Naive B cell (primary cell): Measurements from ENCODE around the gene TLE1. TPM values are rescaled to one million over a fixed set of nuclear protein-coding genes. Genes with fewer than 3 reads are reported as not detected.
A peak's percentile ranks its signal among the peaks of the same experiment; 100 is the strongest.
"Not testable (repeated sequence)": the region's sequence is repeated elsewhere in the genome, so short reads cannot be mapped to it uniquely, and the experiment has no call there.

ENCODE experiments used
- ATAC-seq, 2 donors: fragments of 150-1000 bp; cut with Tn5 transposase; 2 replicates each; pipeline ENCODE4 v1.10.0; 2021; ENCODE audit warnings: low read depth in 2 of 2, mild to moderate bottlenecking in 2 of 2, moderate library complexity in 2 of 2
- DNase-seq: peaks from one replicate; pipeline ENCODE4 v3.0.0; 2022
- H3K27ac Mint-ChIP-seq, 6 donors: one replicate each; pipeline ENCODE4 v1.8.0; 2020 to 2022; ENCODE audit warnings: mild to moderate bottlenecking in 6 of 6, mixed read lengths in 6 of 6, moderate library complexity in 5 of 6, inconsistent platforms in 2 of 6
- H3K27me3 Mint-ChIP-seq, 3 donors: one replicate each; pipeline ENCODE4 v1.8.0; 2021 to 2022; ENCODE audit warnings: mixed read lengths in 3 of 3, mild to moderate bottlenecking in 1 of 3
- H3K36me3 Mint-ChIP-seq, 2 donors: one replicate each; pipeline ENCODE4 v1.8.0; 2020 to 2022; ENCODE audit warnings: mixed read lengths in 2 of 2, inconsistent platforms in 1 of 2, mild to moderate bottlenecking in 1 of 2
- H3K4me1 Mint-ChIP-seq, 3 donors: one replicate each; pipeline ENCODE4 v1.8.0; 2020 to 2022; ENCODE audit warnings: mixed read lengths in 3 of 3, inconsistent platforms in 1 of 3, mild to moderate bottlenecking in 1 of 3, moderate library complexity in 1 of 3
- H3K4me3 Mint-ChIP-seq, 8 donors: one replicate each; pipeline ENCODE4 v1.8.0; 2020 to 2022; ENCODE audit warnings: mild to moderate bottlenecking in 8 of 8, mixed read lengths in 8 of 8, moderate library complexity in 8 of 8, inconsistent platforms in 2 of 8
- H3K9me3 Mint-ChIP-seq, 7 donors: one replicate each; pipeline ENCODE4 v1.8.0; 2020 to 2022; ENCODE audit warnings: mixed read lengths in 7 of 7, mild to moderate bottlenecking in 5 of 7, inconsistent platforms in 2 of 7, moderate library complexity in 1 of 7
- polyA plus RNA-seq, 6 donors: library from polyadenylated mRNA; unstranded; fragments of 300-500 nt; fragmentation: Illumina TruSeq; gene quantifications; one replicate each; pipeline ENCODE4 v1.2.3, GENCODE V29; 2021; ENCODE audit warnings: low read depth in 6 of 6

TLE1 gene
- polyA plus RNA-seq, 6 donors from 2014 or later: 86.2 to 241 (median 152) TPM

DNA sequence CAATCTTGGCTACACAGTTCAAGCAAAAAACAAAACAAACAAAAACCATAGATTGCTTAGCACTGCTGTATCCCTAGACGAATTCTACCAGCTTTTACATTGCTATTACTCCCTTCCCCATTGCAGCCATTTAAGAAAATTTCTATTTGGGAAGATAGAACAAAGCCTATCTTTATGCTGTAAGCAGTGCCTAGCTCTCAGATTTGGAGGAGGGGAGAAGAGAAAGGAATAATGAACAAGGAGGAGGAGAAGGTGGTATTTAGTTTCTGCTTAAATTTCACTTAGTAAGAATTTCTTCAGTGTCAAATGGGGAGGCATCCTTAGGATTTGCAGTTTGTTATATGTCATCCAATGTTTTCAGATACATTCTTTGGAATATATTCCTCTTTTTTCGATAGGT, 16.2 kb upstream of the TLE1 start:
- no peak overlapping the region for H3K4me3 Mint-ChIP-seq
- no peaks in the 10 kb centered on the region for H3K27me3 Mint-ChIP-seq
- H3K27ac Mint-ChIP-seq: no peak overlapping the region
- no peak for DNase-seq
- no peak for ATAC-seq
- no peaks in the 10 kb centered on the region for H3K9me3 Mint-ChIP-seq
- H3K36me3 Mint-ChIP-seq: no peaks in the 10 kb centered on the region
- peaks cover 0 to 8% (median 0%) of the 10 kb centered on the region in 3 donors for H3K4me1 Mint-ChIP-seq

DNA sequence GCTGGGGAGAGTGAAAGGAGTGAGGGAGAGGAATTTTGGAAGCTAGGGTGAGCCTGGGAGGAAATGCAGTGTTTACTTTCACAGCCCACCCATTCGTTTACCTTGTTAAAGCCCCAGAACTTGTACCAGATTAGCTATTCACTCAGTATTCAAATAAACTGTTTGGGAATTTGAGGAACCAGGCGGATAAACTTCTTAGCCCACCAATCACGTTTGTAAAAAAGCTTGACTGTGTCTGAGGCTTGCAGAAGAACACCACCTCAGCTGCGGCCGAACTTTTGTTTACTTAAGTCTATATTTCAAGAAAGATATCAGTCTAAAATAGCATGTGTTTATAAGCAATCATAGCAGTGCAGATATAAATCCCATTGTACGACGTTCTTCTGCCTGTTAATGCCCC, 5.2 kb upstream of the TLE1 start:
- H3K9me3 Mint-ChIP-seq: no peaks in the 10 kb centered on the region
- no peak for DNase-seq
- peaks cover 17 to 29% (median 29%) of the 10 kb centered on the region in 3 donors for H3K4me1 Mint-ChIP-seq
- peaks cover 0 to 4% (median 0%) of the 10 kb centered on the region in 3 donors for H3K27me3 Mint-ChIP-seq
- H3K27ac Mint-ChIP-seq: no peak overlapping the region
- ATAC-seq: no peak
- H3K4me3 Mint-ChIP-seq: no peak overlapping the region
- H3K36me3 Mint-ChIP-seq: no peaks in the 10 kb centered on the region

DNA sequence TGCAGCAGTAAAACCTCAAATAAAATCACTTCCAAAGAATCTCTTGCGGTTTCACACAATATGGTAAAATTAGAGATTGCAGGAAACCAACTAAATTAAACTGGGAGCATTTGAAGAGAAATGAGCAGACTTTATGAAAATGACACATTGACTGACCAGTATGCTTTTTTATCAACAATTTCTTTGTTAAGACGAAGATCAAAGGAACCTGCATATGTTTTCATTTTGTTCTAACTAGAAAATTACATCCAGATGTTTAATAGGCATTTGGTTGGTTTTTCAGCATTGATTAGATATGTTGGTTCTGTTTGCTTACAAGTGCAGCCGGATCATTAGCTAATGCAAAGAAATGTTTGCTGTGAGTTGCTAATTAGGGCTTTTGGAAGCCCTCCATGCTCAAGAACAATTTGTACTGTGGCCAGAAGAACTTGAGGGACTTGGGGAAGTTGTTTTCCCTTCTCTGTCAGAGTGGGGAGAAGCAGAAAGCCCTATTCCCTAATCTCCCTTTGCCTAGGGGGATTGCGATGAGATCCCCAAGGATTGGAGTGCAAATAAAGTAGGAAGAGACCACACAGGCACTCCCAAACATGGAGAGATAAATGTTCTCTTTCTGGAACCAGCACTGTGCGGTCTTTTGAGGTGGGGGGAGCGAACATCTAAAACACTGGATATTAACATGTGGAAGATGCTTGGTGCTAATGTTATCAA, 4.5 kb upstream of the TLE1 start:
- no peak overlapping the region for H3K4me3 Mint-ChIP-seq
- ATAC-seq: no peak
- no peaks in the 10 kb centered on the region for H3K9me3 Mint-ChIP-seq
- H3K27ac Mint-ChIP-seq: no peak overlapping the region
- no peaks in the 10 kb centered on the region for H3K36me3 Mint-ChIP-seq
- H3K4me1 Mint-ChIP-seq: peaks cover 17 to 29% (median 29%) of the 10 kb centered on the region in 3 donors
- no peak for DNase-seq
- peaks cover 0 to 4% (median 0%) of the 10 kb centered on the region in 3 donors for H3K27me3 Mint-ChIP-seq

- H3K9me3 Mint-ChIP-seq: no peaks in the 10 kb centered on the region
- H3K4me1 Mint-ChIP-seq: peaks cover 9 to 21% (median 19%) of the 10 kb centered on the region in 3 donors
- no peaks in the 10 kb centered on the region for H3K36me3 Mint-ChIP-seq
- peaks cover 0 to 4% (median 0%) of the 10 kb centered on the region in 3 donors for H3K27me3 Mint-ChIP-seq
- DNase-seq (peak; percentile 17), ATAC-seq (no peak)
- peak overlapping the region; percentile 95 to 98 (median 97) for H3K27ac Mint-ChIP-seq
- peak overlapping the region in 6 of 8 donors; percentile 93 to 99 (median 98) for H3K4me3 Mint-ChIP-seq
These were observed 1.0 kb upstream of the TLE1 start for GRCh38 chr9:81690251-81690851.

- peaks cover 9 to 19% (median 14%) of the 10 kb centered on the region in 3 donors for H3K4me1 Mint-ChIP-seq
- H3K36me3 Mint-ChIP-seq, DNase-seq, H3K9me3 Mint-ChIP-seq, H3K27me3 Mint-ChIP-seq: not testable (repeated sequence)
- ATAC-seq: peak in 1 of 2 donors; percentile 6
- H3K4me3 Mint-ChIP-seq: peak overlapping the region in 5 of 8 donors; percentile 93 to 99 (median 97)
- H3K27ac Mint-ChIP-seq: peak overlapping the region in 5 of 6 donors; percentile 72 to 97 (median 95)
These were observed 329 bp downstream of the TLE1 start for GRCh38 chr9:81689093-81689342.

DNA sequence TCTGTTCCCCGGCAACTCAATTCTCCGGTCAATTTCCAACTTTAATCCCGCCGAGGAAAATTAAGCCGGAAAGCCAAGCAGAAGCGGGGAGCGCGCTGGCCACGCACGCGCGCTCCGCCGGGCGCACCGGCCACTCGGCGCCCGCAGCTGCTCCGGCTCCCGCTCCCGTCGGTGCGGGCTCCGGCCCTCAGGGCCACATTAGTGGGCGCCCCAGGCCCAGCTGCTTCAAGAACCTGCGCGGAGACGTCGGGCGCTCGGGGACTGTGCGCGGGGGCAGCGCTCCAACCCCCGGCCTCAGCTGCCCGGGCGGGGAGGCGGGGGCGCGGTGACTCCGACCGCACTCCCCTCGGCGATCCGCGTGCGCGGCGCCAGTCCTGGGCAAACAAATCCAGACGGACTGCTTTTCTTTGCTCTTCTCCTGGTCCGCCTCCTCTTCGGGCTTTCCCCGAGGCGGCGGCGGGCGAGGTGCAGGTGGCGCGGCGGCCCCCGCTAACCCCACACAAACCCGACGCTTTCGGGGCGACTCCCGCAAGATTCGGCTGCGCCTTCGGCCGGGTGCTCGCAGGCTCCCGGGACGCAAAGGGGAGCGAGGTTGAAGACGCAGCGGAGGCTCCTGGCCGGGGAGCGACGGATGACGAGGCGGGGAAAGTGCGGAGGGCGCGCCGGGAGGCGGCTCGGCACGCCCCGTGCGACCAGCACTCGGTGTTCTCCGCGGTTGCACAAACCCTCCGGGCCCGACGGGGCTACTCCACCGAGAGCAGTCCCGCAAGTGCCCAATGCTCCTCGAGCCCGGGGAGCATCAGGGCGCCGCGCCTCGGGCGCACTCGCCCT, 870 bp downstream of the TLE1 start:
- peak overlapping the region in 3 of 6 donors; percentile 93 to 97 (median 95) for H3K27ac Mint-ChIP-seq
- not testable (repeated sequence) for H3K36me3 Mint-ChIP-seq

DNA sequence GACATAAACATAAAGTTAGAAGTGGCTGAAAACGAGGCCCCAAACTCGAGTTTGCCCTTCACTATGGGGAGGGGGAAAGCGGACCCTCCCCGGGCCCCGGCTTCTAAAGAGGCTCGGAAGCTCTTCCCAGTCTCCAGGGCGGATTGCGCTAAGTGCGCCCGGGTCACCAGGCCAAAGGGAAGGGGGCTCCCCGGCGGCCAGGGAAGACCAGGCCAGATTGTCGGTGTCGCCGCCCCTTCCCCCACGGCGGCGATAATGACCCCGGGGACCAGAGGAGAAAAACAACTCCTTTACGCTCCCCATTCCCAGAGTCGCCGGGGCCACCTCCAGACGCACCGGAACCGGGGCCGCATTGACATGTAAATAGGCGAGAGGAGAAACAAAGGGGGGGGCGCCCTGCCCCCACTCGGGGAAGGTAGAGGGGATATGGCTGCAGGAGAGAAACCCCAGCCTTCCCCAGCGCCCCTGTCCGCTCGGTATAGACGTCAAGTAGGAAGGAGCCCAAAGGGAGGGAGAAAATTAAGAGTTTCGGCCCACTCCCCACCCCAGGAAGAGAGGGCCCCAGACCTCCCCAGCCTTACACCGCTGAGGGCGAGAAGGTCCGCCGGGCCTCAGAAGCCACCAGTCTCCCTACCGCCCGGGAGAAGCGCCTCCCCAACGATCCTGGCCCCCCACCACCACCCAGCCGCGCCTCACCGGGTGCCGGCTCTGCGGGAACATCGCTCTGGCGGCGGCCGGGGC, 1.7 kb downstream of the TLE1 start:
- H3K27me3 Mint-ChIP-seq: peaks cover 0 to 4% (median 0%) of the 10 kb centered on the region in 3 donors
- no peaks in the 10 kb centered on the region for H3K9me3 Mint-ChIP-seq
- H3K4me1 Mint-ChIP-seq: peaks cover 8 to 19% (median 9%) of the 10 kb centered on the region in 3 donors
- peak in 1 of 2 donors; percentile 3 for ATAC-seq
- H3K36me3 Mint-ChIP-seq: no peaks in the 10 kb centered on the region
- DNase-seq: peak; percentile 31
- H3K4me3 Mint-ChIP-seq: no peak overlapping the region
- H3K27ac Mint-ChIP-seq: peak overlapping the region; percentile 44 to 88 (median 72)

More for the DNA sequence above, 870 bp downstream of the TLE1 start:
- not testable (repeated sequence) for H3K27me3 Mint-ChIP-seq, H3K9me3 Mint-ChIP-seq
- peak overlapping the region in 5 of 8 donors; percentile 93 to 99 (median 97) for H3K4me3 Mint-ChIP-seq
- DNase-seq (peak; percentile 46), ATAC-seq (peak; percentile 16 to 19)
- peaks cover 9 to 19% (median 14%) of the 10 kb centered on the region in 3 donors for H3K4me1 Mint-ChIP-seq

DNA sequence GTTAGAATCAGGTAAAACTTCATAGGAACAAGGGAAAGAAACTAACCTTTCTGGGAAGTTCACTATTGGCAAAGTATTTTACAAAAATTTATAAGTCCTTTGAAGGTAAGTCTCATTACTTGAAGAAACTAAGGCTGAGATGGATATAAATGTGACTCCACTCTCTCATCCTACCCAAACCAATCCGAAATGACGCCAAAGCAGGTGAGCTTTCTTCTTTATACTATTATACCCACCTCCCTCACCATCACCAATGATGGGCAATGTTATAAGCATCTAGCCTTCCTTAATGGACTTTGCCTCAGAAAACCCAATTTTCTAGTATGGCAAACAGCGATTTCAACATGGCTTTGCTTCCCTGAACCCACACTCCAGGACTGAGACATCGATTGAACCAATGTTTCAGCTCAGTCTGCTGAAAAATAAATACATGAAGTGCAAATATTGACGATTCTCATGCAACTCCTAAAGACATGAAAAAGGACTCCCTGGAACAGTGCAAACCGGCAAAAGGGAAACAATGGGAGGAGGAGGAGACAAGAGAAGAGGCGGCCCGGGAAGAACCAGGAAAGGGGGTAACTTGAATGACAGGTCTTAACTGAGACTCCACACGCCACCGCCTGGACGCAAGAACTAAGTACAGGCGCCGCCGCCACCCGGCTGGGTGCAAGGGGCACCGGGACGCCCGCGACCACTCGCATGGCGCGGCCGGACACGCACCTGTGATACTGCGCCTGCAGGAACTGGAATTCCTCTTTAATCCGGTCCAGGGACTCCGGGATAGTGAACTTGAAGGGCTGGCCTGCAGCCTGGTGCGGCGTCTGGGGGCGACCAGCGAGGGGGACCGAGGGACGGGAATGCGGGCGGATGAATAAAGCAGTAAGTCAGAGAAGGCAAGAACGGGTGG, 2.5 kb downstream of the TLE1 start:
- peak; percentile 15 to 19 for ATAC-seq
- Mint-ChIP-seq H3K27ac (peak overlapping the region; percentile 50 to 88 (median 72)), H3K36me3 (peaks cover 0 to 1% of the 10 kb centered on the region in 2 donors), H3K4me1 (peaks cover 8 to 17% (median 9%) of the 10 kb centered on the region in 3 donors), H3K9me3 (no peaks in the 10 kb centered on the region), H3K4me3 (no peak overlapping the region), H3K27me3 (peaks cover 0 to 4% (median 0%) of the 10 kb centered on the region in 3 donors)
- peak; percentile 60 for DNase-seq

DNA sequence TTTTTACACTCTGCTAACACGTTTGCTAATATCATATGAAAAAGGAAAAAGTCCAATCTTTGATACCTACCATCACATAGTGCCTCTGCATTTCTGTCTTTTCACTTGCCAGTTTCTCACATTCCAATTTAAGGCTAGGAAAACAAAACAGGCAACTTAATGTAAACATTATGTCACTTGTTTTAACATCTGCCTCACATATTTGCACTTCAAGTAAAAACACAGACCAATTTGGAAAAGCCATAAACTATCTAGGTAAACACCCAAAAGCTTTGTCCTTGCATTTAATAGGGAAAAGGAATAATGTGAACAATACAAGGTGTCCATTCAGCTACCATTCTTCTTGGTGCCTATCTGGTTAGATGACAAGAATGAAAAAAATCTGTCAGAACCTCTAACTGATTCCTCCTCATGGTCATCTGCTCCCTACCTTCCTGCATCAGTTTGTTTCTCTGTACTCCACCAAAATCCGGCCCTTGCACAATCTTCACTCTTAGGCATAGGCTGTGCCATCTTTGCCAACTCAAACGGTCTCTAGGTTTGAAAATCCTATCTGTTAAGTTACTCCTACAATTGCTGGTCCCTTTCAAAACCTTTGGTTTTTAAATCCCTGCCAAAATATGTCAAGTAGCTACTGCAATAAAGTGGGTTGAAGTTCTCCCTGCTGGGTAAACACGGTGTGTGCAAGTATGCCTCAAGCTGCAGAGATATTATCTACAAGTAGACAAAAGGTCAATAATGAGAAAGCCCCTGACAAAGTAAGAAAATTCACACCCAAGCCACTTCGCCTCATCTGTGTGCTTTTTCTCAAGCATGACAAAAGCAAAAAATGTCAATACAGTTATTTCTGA, 3.4 kb downstream of the TLE1 start:
- no peak for DNase-seq
- H3K4me1 Mint-ChIP-seq: peaks cover 9 to 13% (median 10%) of the 10 kb centered on the region in 3 donors
- peaks cover 0 to 4% (median 0%) of the 10 kb centered on the region in 3 donors for H3K27me3 Mint-ChIP-seq
- peaks cover 4 to 9% of the 10 kb centered on the region in 2 donors for H3K36me3 Mint-ChIP-seq
- ATAC-seq: no peak
- no peak overlapping the region for H3K4me3 Mint-ChIP-seq
- no peak overlapping the region for H3K27ac Mint-ChIP-seq
- no peaks in the 10 kb centered on the region for H3K9me3 Mint-ChIP-seq

DNA sequence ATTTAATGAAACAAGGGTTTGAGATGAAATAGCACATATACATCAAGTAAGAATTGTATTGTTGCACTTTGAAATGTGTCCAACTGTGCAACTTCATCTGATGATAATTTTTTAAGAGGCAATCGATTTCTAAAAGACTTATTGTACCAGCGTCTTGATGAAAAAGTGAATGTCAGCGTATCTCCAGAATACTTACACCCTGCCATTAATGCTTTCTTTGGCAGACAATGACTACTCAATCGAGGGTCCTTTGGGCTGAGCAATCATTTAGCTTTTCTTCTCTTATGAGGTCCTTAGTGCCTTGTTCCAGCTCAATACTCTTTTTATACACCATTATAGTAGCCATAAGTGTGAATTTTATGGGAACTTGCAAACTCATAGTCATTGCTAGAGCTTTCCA, 4.7 kb downstream of the TLE1 start:
- no peak for DNase-seq
- no peaks in the 10 kb centered on the region for H3K9me3 Mint-ChIP-seq
- H3K4me3 Mint-ChIP-seq: no peak overlapping the region
- H3K36me3 Mint-ChIP-seq: peaks cover 14 to 20% of the 10 kb centered on the region in 2 donors
- no peaks in the 10 kb centered on the region for H3K27me3 Mint-ChIP-seq
- no peak overlapping the region for H3K27ac Mint-ChIP-seq
- no peak for ATAC-seq
- H3K4me1 Mint-ChIP-seq: peaks cover 2 to 11% (median 8%) of the 10 kb centered on the region in 3 donors

GRCh38 chr9:81683704-81684103, 5.6 kb downstream of the TLE1 start:
- H3K4me3 Mint-ChIP-seq: no peak overlapping the region
- no peaks in the 10 kb centered on the region for H3K9me3 Mint-ChIP-seq
- H3K27ac Mint-ChIP-seq: no peak overlapping the region
- peaks cover 5 to 11% (median 11%) of the 10 kb centered on the region in 3 donors for H3K4me1 Mint-ChIP-seq
- no peaks in the 10 kb centered on the region for H3K27me3 Mint-ChIP-seq
- peaks cover 19 to 26% of the 10 kb centered on the region in 2 donors for H3K36me3 Mint-ChIP-seq
- DNase-seq (no peak), ATAC-seq (no peak)
